Upper lobe of left lung (tissue), 6 donors: ENCODE results near the gene GAA. TPM values are rescaled to one million over a fixed set of nuclear protein-coding genes. Genes with fewer than 3 reads are reported as not detected.

Experiments used
- ATAC-seq, 2 donors: fragments of 200-7000 bp; cut with Tn5 transposase; one replicate each; pipeline ENCODE4 v1.9.1; 2022; ENCODE audit warnings: mild to moderate bottlenecking in 2 of 2, moderate library complexity in 2 of 2; ENCODE audit not compliant: low FRiP score in 2 of 2
- DNase-seq, 2 donors: peaks; one replicate each; pipeline ENCODE4 v3.0.0-alpha.2; 2019 to 2020
- H3K27ac ChIP-seq, 4 donors: fragments of 200-600 bp; sonication (generic); one replicate each; pipeline ENCODE4 v1.5.1; 2016 to 2019
- H3K27me3 ChIP-seq, 4 donors: fragments of 200-600 bp; sonication (generic); one replicate each; pipeline ENCODE4 v1.5.1; 2017 to 2019
- H3K36me3 ChIP-seq, 4 donors: fragments of 200-600 bp; sonication (generic); one replicate each; pipeline ENCODE4 v1.5.1; 2016 to 2019
- H3K4me1 ChIP-seq, 4 donors: fragments of 200-600 bp; sonication (generic); one replicate each; pipeline ENCODE4 v1.5.1; 2018 to 2019
- H3K4me3 ChIP-seq, 4 donors: fragments of 200-600 bp; sonication (generic); one replicate each; pipeline ENCODE4 v1.5.1; 2017 to 2019; ENCODE audit warnings: mild to moderate bottlenecking in 2 of 4, moderate library complexity in 1 of 4
- H3K9me3 ChIP-seq, 4 donors: fragments of 200-600 bp; sonication (generic); one replicate each; pipeline ENCODE4 v1.5.1; 2018 to 2019
- EP300 ChIP-seq, 4 donors: sonication (generic); formaldehyde crosslinking; IDR thresholded peaks; one replicate each; pipeline ENCODE4 v1.5.1; 2017; ENCODE audit warnings: antibody characterized with exemption in 4 of 4, control low read depth in 2 of 4
- POLR2A ChIP-seq, 4 donors: fragments of 450-650 bp; IDR thresholded peaks; one replicate each; pipeline ENCODE4 v1.5.1; 2016 to 2017; ENCODE audit warnings: antibody characterized with exemption in 4 of 4, mild to moderate bottlenecking in 2 of 4
- POLR2AphosphoS5 ChIP-seq, 2 donors: sonication (generic); formaldehyde crosslinking; IDR thresholded peaks; one replicate each; pipeline ENCODE4 v1.5.1; 2017; ENCODE audit warnings: antibody characterized with exemption in 2 of 2
- WGBS, 2 donors: methylation state at CpG; one replicate each; pipeline ENCODE4 v1.1.5; 2017 to 2018; 5-methylcytosine and 5-hydroxymethylcytosine counted together
- total RNA-seq, 6 donors: library from RNA; depleted of rRNA in 4 of 6; stranded (reverse); fragments of >200 nt in 4 of 6; gene quantifications; one replicate each; pipeline versions ENCODE4 v1.1.0 to v1.2.1, GENCODE V29; 2016 to 2021
- TF ChIP-seq, protein P1 (sequence below), 6 experiments: fragments of 450-650 bp in 4 of 6; fragments of 200-600 bp in 2 of 6; sonication (generic) in 2 of 6; IDR thresholded peaks; one replicate each; pipeline ENCODE4 v1.5.1; 2016 to 2019; ENCODE audit warnings: antibody characterized with exemption in 6 of 6
- donor health status: DM: no; HTN: no; CAD: no; lungs with moderate emphysema.
- donor health status: DM: no; HTN: yes; CAD: no; lungs with severe emphysema.

GAA gene
- total RNA-seq, 6 donors from 2014 or later = 54.7 to 178 (median 157) TPM

DNA sequence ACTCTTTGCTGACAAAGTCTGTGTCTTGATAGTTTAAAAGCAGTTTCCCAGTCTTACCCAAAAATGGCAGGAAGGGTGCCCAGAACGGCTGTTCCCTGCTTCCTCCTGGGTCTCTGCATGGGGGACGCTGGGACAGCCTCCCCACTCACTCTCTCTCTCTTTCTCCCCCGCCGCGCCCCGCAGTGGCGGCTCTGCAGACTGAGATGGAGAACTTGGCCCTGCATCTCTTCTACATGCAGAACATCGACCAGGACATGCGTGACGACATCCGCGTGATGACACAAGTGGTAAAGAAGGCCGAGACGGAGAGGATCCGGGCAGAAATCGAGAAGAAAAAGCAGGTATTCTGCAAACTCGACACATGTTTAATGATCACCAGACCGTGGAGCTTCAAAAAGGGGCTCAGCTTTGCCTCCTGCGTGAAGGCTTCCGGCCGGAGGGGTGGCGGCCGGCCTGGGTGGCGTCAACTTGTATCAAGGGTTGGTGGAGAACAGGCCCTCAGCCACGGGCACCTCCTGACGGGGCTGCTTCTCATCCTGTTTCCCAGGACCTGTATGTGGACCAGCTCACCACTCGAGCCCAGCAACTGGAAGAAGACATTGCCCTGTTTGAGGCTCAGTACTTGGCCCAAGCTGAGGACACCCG lies 42.9 kb upstream of the GAA start:
- Histone ChIP-seq H3K27me3 (no peaks in the 10 kb centered on the region), H3K9me3 (no peaks in the 10 kb centered on the region), H3K36me3 (peaks cover 0 to 5% (median 0%) of the 10 kb centered on the region in 4 donors), H3K27ac (no peak overlapping the region), H3K4me1 (peaks cover 0 to 5% (median 0%) of the 10 kb centered on the region in 4 donors), H3K4me3 (no peak overlapping the region)
- no peak for TF ChIP-seq EP300 (IDR thresholded peaks at IDR 0.05)
- no peak for TF ChIP-seq POLR2AphosphoS5 (IDR thresholded peaks at IDR 0.05)
- TF ChIP-seq, protein P1, sequence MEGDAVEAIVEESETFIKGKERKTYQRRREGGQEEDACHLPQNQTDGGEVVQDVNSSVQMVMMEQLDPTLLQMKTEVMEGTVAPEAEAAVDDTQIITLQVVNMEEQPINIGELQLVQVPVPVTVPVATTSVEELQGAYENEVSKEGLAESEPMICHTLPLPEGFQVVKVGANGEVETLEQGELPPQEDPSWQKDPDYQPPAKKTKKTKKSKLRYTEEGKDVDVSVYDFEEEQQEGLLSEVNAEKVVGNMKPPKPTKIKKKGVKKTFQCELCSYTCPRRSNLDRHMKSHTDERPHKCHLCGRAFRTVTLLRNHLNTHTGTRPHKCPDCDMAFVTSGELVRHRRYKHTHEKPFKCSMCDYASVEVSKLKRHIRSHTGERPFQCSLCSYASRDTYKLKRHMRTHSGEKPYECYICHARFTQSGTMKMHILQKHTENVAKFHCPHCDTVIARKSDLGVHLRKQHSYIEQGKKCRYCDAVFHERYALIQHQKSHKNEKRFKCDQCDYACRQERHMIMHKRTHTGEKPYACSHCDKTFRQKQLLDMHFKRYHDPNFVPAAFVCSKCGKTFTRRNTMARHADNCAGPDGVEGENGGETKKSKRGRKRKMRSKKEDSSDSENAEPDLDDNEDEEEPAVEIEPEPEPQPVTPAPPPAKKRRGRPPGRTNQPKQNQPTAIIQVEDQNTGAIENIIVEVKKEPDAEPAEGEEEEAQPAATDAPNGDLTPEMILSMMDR (IDR thresholded peaks at IDR 0.05) = no peak
- TF ChIP-seq POLR2A (IDR thresholded peaks at IDR 0.05) = no peak
- ATAC-seq = no peak
- peak in 1 of 2 donors; percentile 77 for DNase-seq
- WGBS, 2 donors = 90 to 95% methylated on average over 27 to 28 of the region's 28 CpGs

DNA sequence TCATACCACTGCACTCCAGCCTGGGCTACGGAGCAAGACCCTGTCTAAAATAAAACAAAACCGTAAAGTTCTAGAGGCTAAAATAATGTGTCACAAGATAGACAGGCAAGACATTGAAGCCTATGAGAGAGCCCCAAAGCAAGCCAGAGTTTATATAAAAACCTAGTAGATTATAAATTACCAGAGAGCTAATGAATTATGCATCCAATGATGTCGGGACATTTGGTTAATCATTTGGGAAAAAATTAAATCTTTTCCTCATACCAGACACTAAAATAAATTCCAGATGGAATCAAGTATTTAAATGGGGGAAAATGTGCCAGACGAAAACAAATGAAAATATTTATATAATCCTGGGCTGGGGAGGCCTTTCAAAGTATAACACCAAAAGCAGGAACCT lies 40.7 kb upstream of the GAA start:
- peaks cover 0 to 9% (median 3%) of the 10 kb centered on the region in 4 donors for H3K4me1 ChIP-seq
- peaks cover 0 to 5% (median 0%) of the 10 kb centered on the region in 4 donors for H3K36me3 ChIP-seq
- ATAC-seq (no peak), DNase-seq (no peak)
- TF ChIP-seq POLR2A (IDR thresholded peaks at IDR 0.05) (no peak), EP300 (IDR thresholded peaks at IDR 0.05) (no peak), POLR2AphosphoS5 (IDR thresholded peaks at IDR 0.05) (no peak)
- TF ChIP-seq, protein P1 (IDR thresholded peaks at IDR 0.05) = no peak
- H3K27ac ChIP-seq = no peak overlapping the region
- WGBS, 2 donors = 78 to 87% methylated on average over 4 of the region's 4 CpGs
- no peaks in the 10 kb centered on the region for H3K9me3 ChIP-seq
- no peaks in the 10 kb centered on the region for H3K27me3 ChIP-seq
- no peak overlapping the region for H3K4me3 ChIP-seq

DNA sequence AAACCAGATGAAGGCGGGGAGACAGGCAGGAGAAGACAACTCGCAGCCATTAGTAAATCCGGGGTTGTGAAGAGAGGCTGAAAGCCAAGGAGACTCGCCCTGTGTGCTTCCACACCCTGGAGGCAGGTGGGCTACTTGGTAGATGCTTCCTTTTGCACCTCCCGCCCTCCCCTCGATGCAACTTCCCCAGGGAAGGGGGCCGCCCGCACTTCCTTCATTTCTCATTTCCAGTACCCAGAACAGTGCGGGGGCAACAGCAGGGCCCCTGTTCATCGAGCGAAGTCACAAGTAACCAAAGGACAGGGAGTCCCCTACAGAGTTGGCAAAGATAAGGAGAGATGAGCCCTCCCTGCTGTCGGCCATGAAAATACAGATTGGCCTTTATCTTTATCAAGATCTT lies 40.0 kb upstream of the GAA start:
- no peak overlapping the region for H3K27ac ChIP-seq
- TF ChIP-seq, protein P1 (IDR thresholded peaks at IDR 0.05) = no peak
- TF ChIP-seq POLR2A (IDR thresholded peaks at IDR 0.05) (no peak), EP300 (IDR thresholded peaks at IDR 0.05) (no peak), POLR2AphosphoS5 (IDR thresholded peaks at IDR 0.05) (no peak)
- H3K27me3 ChIP-seq = no peaks in the 10 kb centered on the region
- no peaks in the 10 kb centered on the region for H3K9me3 ChIP-seq
- H3K4me1 ChIP-seq = peaks cover 0 to 9% (median 3%) of the 10 kb centered on the region in 4 donors
- 87 to 89% methylated on average over 12 of the region's 12 CpGs for WGBS, 2 donors
- ATAC-seq = no peak
- no peak overlapping the region for H3K4me3 ChIP-seq
- no peak for DNase-seq
- H3K36me3 ChIP-seq = peaks cover 0 to 5% (median 0%) of the 10 kb centered on the region in 4 donors

DNA sequence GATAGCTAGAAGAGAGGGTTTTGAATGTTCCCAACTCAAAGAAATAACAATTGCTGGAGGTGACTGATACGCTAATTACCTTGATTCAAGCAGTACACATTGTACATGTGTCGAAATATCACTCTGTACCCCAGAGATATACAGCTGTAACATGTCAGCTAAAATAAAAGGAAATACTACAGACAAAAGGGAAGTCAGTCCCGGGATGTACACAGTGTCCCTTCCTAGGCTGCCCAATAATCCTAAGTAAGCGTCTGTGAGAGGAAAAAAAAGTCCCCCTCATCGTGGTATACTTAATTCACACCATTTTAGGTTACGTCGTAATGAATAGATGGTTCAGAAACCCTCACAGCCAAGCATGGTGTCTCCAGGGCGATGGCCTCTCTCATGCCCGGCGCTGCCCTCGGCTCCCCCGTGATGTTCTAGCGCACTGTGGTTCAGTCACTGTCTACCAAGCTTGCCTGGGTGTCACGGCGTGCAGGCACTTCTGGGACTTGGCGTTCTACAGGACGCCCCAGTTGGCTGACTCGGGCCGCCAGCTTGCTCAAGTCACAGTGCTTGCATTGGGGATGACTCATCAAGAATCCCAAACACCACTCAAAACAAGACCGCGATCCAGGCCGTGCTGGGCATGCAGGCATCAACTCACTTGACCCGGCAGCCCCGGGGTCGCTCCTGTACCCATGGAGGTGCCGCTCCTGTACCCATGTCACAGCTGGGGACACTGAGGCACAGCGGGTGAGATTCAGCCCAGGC lies 37.4 kb upstream of the GAA start:
- WGBS, 2 donors = 68 to 79% methylated on average over 19 to 27 of the region's 27 CpGs
- H3K4me3 ChIP-seq = no peak overlapping the region
- peak; percentile 23 to 52 for ATAC-seq
- H3K27ac ChIP-seq = peak overlapping the region; percentile 36 to 84 (median 48)
- H3K9me3 ChIP-seq = no peaks in the 10 kb centered on the region
- TF ChIP-seq, protein P1 (IDR thresholded peaks at IDR 0.05) = no peak
- TF ChIP-seq EP300 (IDR thresholded peaks at IDR 0.05) = peak in 1 of 4 donors; percentile 21
- peak in 1 of 2 donors; percentile 17 for TF ChIP-seq POLR2AphosphoS5 (IDR thresholded peaks at IDR 0.05)
- peak in 1 of 4 donors; percentile 58 for TF ChIP-seq POLR2A (IDR thresholded peaks at IDR 0.05)
- no peaks in the 10 kb centered on the region for H3K36me3 ChIP-seq
- DNase-seq = peak; percentile 73 to 83
- no peaks in the 10 kb centered on the region for H3K27me3 ChIP-seq
- H3K4me1 ChIP-seq = peaks cover 10 to 18% (median 14%) of the 10 kb centered on the region in 4 donors
